Suprapubic skin (tissue), 4 donors: ENCODE measurements around the gene LHPP. TPM values are rescaled to one million over a fixed set of nuclear protein-coding genes. Genes with fewer than 3 reads are reported as not detected.
"Not testable (repeated sequence)": the region's sequence is repeated elsewhere in the genome, so short reads cannot be mapped to it uniquely, and the experiment has no call there.

Experiments used
- DNase-seq, 2 donors: peaks; one replicate each; pipeline ENCODE4 v3.0.0-alpha.2; 2019; ENCODE audit warnings: low spot score in 2 of 2
- H3K27ac ChIP-seq: fragments of 200-600 bp; sonication (generic); one replicate; pipeline ENCODE4 v1.5.1; 2019
- H3K27me3 ChIP-seq: fragments of 200-600 bp; sonication (generic); one replicate; pipeline ENCODE4 v1.5.1; 2019
- H3K36me3 ChIP-seq: fragments of 200-600 bp; sonication (generic); one replicate; pipeline ENCODE4 v1.5.1; 2019
- H3K4me1 ChIP-seq: fragments of 200-600 bp; sonication (generic); one replicate; pipeline ENCODE4 v1.5.1; 2019
- H3K4me3 ChIP-seq: fragments of 200-600 bp; sonication (generic); one replicate; pipeline ENCODE4 v1.5.1; 2019; ENCODE audit warnings: mild to moderate bottlenecking
- H3K9me3 ChIP-seq: fragments of 200-600 bp; sonication (generic); one replicate; pipeline ENCODE4 v1.5.1; 2019
- EP300 ChIP-seq: sonication (generic); formaldehyde crosslinking; IDR thresholded peaks from one replicate; pipeline ENCODE4 v1.6.1; 2017; ENCODE audit warnings: antibody characterized with exemption
- POLR2A ChIP-seq, 2 donors: fragments of 450-650 bp; IDR thresholded peaks; one replicate each; pipeline ENCODE4 v1.6.1; 2017; ENCODE audit warnings: antibody characterized with exemption in 2 of 2, mild to moderate bottlenecking in 2 of 2, moderate library complexity in 2 of 2
- POLR2AphosphoS5 ChIP-seq, 3 donors: sonication (generic); formaldehyde crosslinking; IDR thresholded peaks; one replicate each; pipeline ENCODE4 v1.6.1; 2017; ENCODE audit warnings: antibody characterized with exemption in 3 of 3
- WGBS: methylation state at CpG from one replicate; pipeline ENCODE4 v1.1.5; 2018; 5-methylcytosine and 5-hydroxymethylcytosine counted together
- total RNA-seq, 4 donors: library from RNA; depleted of rRNA; stranded (reverse); fragments of >200 nt; gene quantifications; one replicate each; pipeline ENCODE4 v1.1.0, GENCODE V29; 2016
- TF ChIP-seq, protein P1 (sequence below), 2 donors: fragments of 200-600 bp in 1 of 2; fragments of 450-650 bp in 1 of 2; sonication (generic) in 1 of 2; IDR thresholded peaks; one replicate each; pipeline ENCODE4 v1.5.1; 2016 to 2019; ENCODE audit warnings: antibody characterized with exemption in 2 of 2, mild to moderate bottlenecking in 1 of 2, moderate library complexity in 1 of 2

Gene LHPP
- total RNA-seq, 4 donors from 2014 or later: 14.4 to 22.6 (median 15.3) TPM

DNA sequence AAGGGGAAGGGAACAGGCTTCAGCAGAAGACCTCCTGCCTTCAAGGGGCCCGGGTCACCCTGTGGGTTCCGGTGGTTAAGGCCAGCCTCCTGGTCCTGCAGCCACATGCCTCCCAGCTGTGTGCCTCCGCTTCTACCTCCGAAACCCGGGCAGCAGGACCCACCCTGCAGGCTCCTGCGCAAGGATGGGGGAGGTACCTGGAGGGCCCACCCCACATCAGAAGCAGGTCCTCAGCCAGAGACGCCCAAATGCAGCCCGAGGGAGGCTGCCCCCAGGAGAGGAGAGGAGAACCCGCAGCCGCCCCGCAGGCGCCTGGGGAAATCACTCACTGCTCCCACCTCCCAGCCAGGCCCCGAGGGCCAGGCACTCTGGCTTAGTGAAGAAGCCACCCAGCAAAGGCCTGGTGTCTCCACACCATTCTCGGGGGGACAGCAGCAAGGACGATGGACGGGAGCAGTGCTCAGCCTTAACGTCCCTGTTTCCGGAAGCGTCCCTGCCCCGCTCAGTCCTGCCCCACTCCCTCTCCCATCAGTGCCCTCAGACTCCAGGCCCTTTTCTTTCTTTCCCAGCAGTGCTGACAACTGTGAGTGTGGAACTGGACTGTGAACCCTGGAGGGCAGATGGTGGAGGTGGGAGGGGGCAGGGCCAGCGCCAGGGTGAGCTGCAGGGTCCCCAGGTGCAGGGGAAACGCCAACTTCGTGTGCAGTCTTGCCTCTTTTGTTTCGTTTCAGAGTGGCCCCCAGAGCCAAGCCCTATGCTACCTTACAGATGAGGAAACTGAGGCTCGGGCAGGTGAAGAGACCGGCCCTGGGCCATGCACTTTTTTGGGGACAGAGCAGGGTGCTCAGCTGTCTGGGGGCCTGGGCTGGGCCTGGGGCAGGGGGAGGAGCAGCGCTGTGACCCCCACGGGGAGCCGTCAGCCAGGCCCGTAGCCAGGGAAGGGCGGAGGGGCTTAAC, 144.5 kb downstream of the LHPP start:
- DNase-seq: no peak
- no peaks in the 10 kb centered on the region for H3K27me3 ChIP-seq

DNA sequence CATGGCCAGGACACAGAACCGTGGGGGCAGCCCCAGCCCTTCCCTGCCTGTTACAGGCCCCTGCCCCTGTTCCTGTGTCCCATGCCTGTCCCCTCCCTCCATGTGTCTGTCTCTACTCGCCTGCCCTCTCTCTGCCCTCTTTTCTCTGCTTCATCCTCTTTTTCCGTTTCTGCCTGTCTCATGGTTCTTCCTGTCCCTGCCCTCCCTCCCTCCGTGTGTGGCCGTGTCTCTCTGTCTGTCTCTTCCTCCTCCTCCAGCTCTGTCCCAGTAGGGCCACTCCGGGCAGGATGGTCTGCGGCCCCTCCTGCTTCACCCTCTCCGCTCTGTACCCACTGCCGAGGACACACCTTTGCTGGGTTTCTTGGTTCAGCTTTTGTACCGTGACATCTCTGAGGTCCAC, 145.2 kb downstream of the LHPP start:
- TF ChIP-seq POLR2AphosphoS5 (IDR thresholded peaks at IDR 0.05) (no peak), POLR2A (IDR thresholded peaks at IDR 0.05) (no peak), EP300 (no peak)
- TF ChIP-seq, protein P1, sequence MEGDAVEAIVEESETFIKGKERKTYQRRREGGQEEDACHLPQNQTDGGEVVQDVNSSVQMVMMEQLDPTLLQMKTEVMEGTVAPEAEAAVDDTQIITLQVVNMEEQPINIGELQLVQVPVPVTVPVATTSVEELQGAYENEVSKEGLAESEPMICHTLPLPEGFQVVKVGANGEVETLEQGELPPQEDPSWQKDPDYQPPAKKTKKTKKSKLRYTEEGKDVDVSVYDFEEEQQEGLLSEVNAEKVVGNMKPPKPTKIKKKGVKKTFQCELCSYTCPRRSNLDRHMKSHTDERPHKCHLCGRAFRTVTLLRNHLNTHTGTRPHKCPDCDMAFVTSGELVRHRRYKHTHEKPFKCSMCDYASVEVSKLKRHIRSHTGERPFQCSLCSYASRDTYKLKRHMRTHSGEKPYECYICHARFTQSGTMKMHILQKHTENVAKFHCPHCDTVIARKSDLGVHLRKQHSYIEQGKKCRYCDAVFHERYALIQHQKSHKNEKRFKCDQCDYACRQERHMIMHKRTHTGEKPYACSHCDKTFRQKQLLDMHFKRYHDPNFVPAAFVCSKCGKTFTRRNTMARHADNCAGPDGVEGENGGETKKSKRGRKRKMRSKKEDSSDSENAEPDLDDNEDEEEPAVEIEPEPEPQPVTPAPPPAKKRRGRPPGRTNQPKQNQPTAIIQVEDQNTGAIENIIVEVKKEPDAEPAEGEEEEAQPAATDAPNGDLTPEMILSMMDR (IDR thresholded peaks at IDR 0.05): no peak
- Histone ChIP-seq H3K9me3 (no peaks in the 10 kb centered on the region), H3K27ac (no peak overlapping the region), H3K27me3 (no peaks in the 10 kb centered on the region), H3K4me1 (peaks cover 1% of the 10 kb centered on the region), H3K4me3 (no peak overlapping the region), H3K36me3 (no peaks in the 10 kb centered on the region)
- WGBS: 47% methylated on average over 9 of the region's 10 CpGs
- no peak for DNase-seq

More for the DNA sequence above, 144.5 kb downstream of the LHPP start:
- 85% methylated on average over 22 of the region's 31 CpGs for WGBS
- H3K4me1 ChIP-seq: no peaks in the 10 kb centered on the region
- H3K4me3 ChIP-seq: no peak overlapping the region
- H3K9me3 ChIP-seq: no peaks in the 10 kb centered on the region
- H3K36me3 ChIP-seq: no peaks in the 10 kb centered on the region
- TF ChIP-seq POLR2A (IDR thresholded peaks at IDR 0.05) (no peak), EP300 (no peak), POLR2AphosphoS5 (IDR thresholded peaks at IDR 0.05) (no peak)
- TF ChIP-seq, protein P1 (IDR thresholded peaks at IDR 0.05): no peak
- no peak overlapping the region for H3K27ac ChIP-seq

DNA sequence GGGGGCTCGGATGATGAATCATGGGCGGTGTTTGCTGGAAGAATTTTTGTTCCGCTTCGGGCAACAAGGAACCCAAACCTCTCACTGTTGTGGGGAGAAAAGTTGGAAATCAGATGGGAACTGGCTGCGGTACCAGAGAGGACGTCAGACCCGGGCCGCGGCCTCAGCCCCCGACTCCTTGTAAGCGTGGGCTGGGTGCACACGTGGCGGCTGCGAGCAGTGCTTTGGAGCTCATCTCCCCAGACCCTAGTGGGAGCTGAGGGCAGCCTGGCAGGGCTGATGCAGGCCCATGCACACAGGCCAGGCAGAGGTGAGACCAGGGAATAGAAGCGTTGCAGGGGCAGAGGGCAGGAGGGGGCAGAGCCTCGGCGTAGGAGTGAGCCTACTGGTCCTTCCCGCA, 146.1 kb downstream of the LHPP start:
- 80% methylated on average over 12 of the region's 18 CpGs for WGBS
- Histone ChIP-seq H3K36me3 (no peaks in the 10 kb centered on the region), H3K4me1 (peaks cover 5% of the 10 kb centered on the region), H3K27me3 (no peaks in the 10 kb centered on the region), H3K4me3 (no peak overlapping the region), H3K9me3 (no peaks in the 10 kb centered on the region), H3K27ac (no peak overlapping the region)
- no peak for DNase-seq
- no peak for TF ChIP-seq EP300
- no peak for TF ChIP-seq POLR2AphosphoS5 (IDR thresholded peaks at IDR 0.05)

DNA sequence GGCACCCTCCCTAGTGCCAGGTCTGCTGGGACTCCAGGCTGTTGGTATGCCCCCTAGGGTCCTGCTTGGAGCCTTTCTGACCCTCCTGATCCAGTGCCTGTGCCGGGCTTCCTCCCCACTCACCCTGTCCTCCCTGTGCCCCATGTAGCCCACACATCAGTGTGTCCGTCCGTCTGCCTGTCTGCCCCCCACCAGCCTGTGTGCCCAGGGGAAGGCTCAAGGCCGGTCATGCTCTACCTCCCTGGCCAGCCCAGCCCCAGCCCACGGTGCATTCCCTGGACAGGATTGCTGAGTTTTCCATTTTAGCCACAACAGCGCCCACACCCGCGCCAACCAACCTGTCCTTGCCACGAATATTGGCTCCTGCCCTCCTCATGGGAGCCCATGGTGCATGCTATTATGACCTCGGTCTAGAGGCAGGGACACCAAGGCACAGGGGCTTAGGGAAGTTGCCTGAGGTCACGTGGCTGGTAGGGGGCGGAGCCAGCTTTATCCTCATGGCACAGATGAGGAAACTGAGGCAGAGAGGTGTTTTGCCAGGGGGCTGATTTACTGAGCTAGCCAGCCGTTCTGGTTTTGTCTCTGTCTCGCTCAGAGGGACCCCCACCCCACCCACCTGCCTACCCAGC, 146.6 kb downstream of the LHPP start:
- 93% methylated on average over 11 of the region's 14 CpGs for WGBS
- TF ChIP-seq POLR2A (IDR thresholded peaks at IDR 0.05) (no peak), POLR2AphosphoS5 (IDR thresholded peaks at IDR 0.05) (no peak), EP300 (no peak)
- TF ChIP-seq, protein P1 (IDR thresholded peaks at IDR 0.05): no peak
- DNase-seq: no peak
- Histone ChIP-seq H3K4me1 (peaks cover 10% of the 10 kb centered on the region), H3K27me3 (no peaks in the 10 kb centered on the region), H3K9me3 (no peaks in the 10 kb centered on the region), H3K27ac (no peak overlapping the region), H3K4me3 (no peak overlapping the region), H3K36me3 (no peaks in the 10 kb centered on the region)

DNA sequence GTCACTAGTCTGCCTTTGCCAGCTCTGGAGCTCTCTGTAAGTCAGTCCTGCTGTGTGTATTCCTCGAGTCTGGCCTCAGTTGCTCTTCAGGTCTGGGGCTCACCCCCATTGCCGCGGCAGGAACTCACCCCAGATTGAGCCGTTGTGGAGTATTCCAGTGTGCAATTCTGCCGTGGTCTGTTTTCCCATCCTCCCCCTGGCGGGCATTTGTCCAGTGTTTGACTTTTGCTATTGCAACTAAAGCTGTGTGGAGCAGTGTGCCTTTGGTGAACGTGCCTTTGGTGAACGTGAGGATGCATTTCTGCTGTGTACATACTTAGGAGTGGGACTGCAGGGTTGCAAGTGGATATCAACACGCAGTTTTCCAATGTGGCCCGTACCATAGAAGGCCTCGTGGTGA, 148.1 kb downstream of the LHPP start:
- H3K36me3 ChIP-seq: no peaks in the 10 kb centered on the region
- no peaks in the 10 kb centered on the region for H3K9me3 ChIP-seq
- H3K4me3 ChIP-seq: no peak overlapping the region
- no peaks in the 10 kb centered on the region for H3K27me3 ChIP-seq
- H3K27ac ChIP-seq: no peak overlapping the region
- H3K4me1 ChIP-seq: peaks cover 16% of the 10 kb centered on the region
- TF ChIP-seq POLR2A (IDR thresholded peaks at IDR 0.05) (no peak), POLR2AphosphoS5 (IDR thresholded peaks at IDR 0.05) (no peak), EP300 (no peak)
- TF ChIP-seq, protein P1 (IDR thresholded peaks at IDR 0.05): no peak
- DNase-seq: no peak
- WGBS: 88% methylated on average over 10 of the region's 11 CpGs

DNA sequence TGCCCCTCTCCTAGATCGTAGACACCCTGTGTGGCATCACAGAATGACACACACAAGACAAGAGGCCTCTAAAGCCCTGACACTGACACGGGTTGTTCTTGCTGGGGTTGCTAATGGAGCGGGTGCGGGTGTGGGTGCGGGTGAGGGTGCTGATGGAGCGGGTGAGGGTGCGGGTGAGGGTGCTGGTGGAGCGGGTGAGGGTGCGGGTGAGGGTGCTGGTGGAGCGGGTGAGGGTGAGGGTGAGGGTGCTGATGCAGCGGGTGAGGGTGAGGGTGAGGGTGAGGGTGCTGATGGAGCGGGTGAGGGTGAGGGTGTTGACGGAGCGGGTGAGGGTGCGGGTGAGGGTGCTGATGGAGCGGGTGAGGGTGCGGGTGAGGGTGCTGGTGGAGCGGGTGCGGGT, 148.6 kb downstream of the LHPP start:
- not testable (repeated sequence) for H3K36me3 ChIP-seq, H3K27me3 ChIP-seq, H3K9me3 ChIP-seq, DNase-seq, H3K27ac ChIP-seq, H3K4me3 ChIP-seq
- H3K4me1 ChIP-seq: peaks cover 16% of the 10 kb centered on the region
- WGBS: 92% methylated on average over 19 of the region's 19 CpGs

DNA sequence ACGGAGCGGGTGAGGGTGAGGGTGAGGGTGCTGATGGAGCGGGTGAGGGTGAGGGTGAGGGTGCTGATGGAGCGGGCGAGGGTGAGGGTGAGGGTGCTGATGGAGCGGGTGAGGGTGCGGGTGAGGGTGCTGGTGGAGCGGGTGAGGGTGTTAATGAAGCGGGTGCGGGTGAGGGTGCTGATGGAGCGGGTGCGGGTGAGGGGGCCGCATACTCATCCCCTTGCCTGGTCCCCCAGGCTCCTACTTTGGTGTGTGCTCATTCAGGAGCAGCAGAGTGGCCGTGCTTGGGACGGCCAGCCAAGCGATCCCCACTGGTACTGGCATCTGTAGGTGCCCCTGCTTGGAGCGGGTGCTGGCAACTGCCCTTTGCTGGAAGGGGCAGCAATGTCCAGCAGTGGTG, 149.2 kb downstream of the LHPP start:
- 68% methylated on average over 5 of the region's 17 CpGs for WGBS
- not testable (repeated sequence) for H3K9me3 ChIP-seq, H3K4me3 ChIP-seq, DNase-seq, H3K27me3 ChIP-seq, H3K36me3 ChIP-seq, H3K27ac ChIP-seq
- peaks cover 16% of the 10 kb centered on the region for H3K4me1 ChIP-seq
